Liver (tissue), 3 donors: ENCODE data around the gene RSBN1L.

ENCODE experiments used
- EGR1 ChIP-seq, 2 donors: IDR thresholded peaks; 2 replicates each; pipeline ENCODE4 v1.6.1; 2016 to 2018; ENCODE audit warnings: antibody characterized with exemption in 2 of 2, low read depth in 2 of 2
- FOXA2 ChIP-seq: IDR thresholded peaks from 2 replicates; pipeline ENCODE4 v1.6.1; 2016; ENCODE audit warnings: antibody characterized with exemption
- GABPA ChIP-seq, 2 donors: IDR thresholded peaks in 1 of 2; conservative IDR thresholded peaks in 1 of 2; 2 replicates each; pipeline ENCODE4 v1.6.1; 2016; ENCODE audit warnings: antibody characterized with exemption in 2 of 2, mild to moderate bottlenecking in 1 of 2, moderate library complexity in 1 of 2
- HNF4A ChIP-seq, 2 donors: conservative IDR thresholded peaks; 2 replicates each; pipeline ENCODE4 v1.6.1; 2016; ENCODE audit warnings: antibody characterized with exemption in 2 of 2, mild to moderate bottlenecking in 2 of 2
- JUND ChIP-seq, 2 donors: IDR thresholded peaks; 2 replicates each; pipeline ENCODE4 v1.6.1; 2016; ENCODE audit warnings: antibody characterized with exemption in 2 of 2
- RAD21 ChIP-seq, 2 donors: IDR thresholded peaks; 2 replicates each; pipeline ENCODE4 v1.6.1; 2016; ENCODE audit warnings: antibody characterized with exemption in 2 of 2, mild to moderate bottlenecking in 2 of 2
- RXRA ChIP-seq, 2 donors: IDR thresholded peaks; 2 replicates each; pipeline ENCODE4 v1.6.1; 2017 to 2018; ENCODE audit warnings: antibody characterized with exemption in 2 of 2, mild to moderate bottlenecking in 1 of 2
- SP1 ChIP-seq: IDR thresholded peaks from 2 replicates; pipeline ENCODE4 v1.6.1; 2018; ENCODE audit warnings: antibody characterized with exemption, mild to moderate bottlenecking
- TAF1 ChIP-seq: conservative IDR thresholded peaks from 2 replicates; pipeline ENCODE4 v1.6.1; 2016; ENCODE audit warnings: antibody characterized with exemption, mild to moderate bottlenecking
- YY1 ChIP-seq: IDR thresholded peaks from 2 replicates; pipeline ENCODE4 v1.6.1; 2016; ENCODE audit warnings: antibody characterized with exemption, mild to moderate bottlenecking
- TF ChIP-seq, protein P1 (sequence below): fragments of 150-350 bp; IDR thresholded peaks from 2 replicates; pipeline ENCODE4 v1.5.1; 2017; ENCODE audit warnings: improper control_type of control experiment, low read depth, low read length; ENCODE audit not compliant: missing input control
- TF ChIP-seq, protein P2 (sequence below): IDR thresholded peaks from 2 replicates; pipeline ENCODE4 v1.6.1; 2016; ENCODE audit warnings: antibody characterized with exemption
- TF ChIP-seq, protein P3 (sequence below): IDR thresholded peaks from 2 replicates; pipeline ENCODE4 v1.6.1; 2016; ENCODE audit warnings: antibody characterized with exemption
- TF ChIP-seq, protein P4 (sequence below): IDR thresholded peaks from 2 replicates; pipeline ENCODE4 v1.6.1; 2016; ENCODE audit warnings: antibody characterized with exemption, mild to moderate bottlenecking
- donor health status: healthy.
- donor health status: healthy.

DNA sequence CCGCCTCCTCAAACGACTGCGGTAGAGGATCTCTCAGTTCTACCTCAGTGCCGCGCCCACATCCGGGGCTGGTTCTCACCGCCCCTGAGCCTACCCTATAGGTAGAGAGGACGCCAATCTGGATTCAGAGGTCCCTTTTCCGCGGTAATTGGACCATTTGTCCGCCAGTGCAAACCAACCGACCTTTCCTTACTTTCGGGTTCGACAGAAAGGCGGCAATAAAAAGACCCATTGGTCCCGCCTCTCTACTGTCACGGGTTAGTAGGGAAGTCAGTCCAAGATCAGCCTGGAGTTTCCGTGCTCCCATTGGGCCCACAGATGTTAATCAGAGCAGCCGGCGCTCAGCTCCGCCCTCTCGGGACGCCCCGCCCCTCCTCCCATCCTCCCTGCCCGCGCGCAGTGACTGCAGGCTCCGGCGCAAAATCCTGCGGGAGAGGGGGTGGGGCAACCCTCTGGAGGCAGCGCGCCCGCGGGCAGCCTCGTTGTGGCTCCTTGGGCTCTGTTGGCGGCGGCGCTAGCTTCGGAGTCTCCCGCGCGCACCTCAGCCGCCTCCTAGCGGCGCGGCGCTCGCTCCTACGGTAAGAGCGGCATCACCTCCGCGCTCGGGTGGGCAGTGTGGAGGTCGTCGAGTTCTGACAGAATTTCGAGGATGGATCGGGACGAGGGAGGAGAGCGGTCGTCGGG lies 102.3 kb downstream of the RSBN1L start, which contains the start of the genes PHTF2 and TMEM60:
- TF ChIP-seq, protein P1, sequence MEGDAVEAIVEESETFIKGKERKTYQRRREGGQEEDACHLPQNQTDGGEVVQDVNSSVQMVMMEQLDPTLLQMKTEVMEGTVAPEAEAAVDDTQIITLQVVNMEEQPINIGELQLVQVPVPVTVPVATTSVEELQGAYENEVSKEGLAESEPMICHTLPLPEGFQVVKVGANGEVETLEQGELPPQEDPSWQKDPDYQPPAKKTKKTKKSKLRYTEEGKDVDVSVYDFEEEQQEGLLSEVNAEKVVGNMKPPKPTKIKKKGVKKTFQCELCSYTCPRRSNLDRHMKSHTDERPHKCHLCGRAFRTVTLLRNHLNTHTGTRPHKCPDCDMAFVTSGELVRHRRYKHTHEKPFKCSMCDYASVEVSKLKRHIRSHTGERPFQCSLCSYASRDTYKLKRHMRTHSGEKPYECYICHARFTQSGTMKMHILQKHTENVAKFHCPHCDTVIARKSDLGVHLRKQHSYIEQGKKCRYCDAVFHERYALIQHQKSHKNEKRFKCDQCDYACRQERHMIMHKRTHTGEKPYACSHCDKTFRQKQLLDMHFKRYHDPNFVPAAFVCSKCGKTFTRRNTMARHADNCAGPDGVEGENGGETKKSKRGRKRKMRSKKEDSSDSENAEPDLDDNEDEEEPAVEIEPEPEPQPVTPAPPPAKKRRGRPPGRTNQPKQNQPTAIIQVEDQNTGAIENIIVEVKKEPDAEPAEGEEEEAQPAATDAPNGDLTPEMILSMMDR, result peak; percentile 57
- TF ChIP-seq TAF1 (peak; percentile 64), YY1 (peak; percentile 82), RAD21 (IDR thresholded peaks at IDR 0.05) (peak; percentile 70 to 73), SP1 (peak; percentile 97), GABPA (IDR thresholded peaks at IDR 0.05 in 1 of 2, conservative IDR thresholded peaks at IDR 0.05 in 1 of 2) (peak; percentile 69 to 91), FOXA2 (peak; percentile 57), RXRA (IDR thresholded peaks at IDR 0.05) (peak; percentile 49 to 81), JUND (IDR thresholded peaks at IDR 0.05) (peak in 1 of 2 donors; percentile 57), EGR1 (IDR thresholded peaks at IDR 0.05; ENCODE audit: low read depth in 2 of 2) (no peak), HNF4A (conservative IDR thresholded peaks at IDR 0.05) (peak; percentile 32 to 82)
- TF ChIP-seq, protein P2, sequence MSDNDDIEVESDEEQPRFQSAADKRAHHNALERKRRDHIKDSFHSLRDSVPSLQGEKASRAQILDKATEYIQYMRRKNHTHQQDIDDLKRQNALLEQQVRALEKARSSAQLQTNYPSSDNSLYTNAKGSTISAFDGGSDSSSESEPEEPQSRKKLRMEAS, result peak; percentile 71
- TF ChIP-seq, protein P3, sequence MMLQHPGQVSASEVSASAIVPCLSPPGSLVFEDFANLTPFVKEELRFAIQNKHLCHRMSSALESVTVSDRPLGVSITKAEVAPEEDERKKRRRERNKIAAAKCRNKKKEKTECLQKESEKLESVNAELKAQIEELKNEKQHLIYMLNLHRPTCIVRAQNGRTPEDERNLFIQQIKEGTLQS, result no peak
- TF ChIP-seq, protein P4, sequence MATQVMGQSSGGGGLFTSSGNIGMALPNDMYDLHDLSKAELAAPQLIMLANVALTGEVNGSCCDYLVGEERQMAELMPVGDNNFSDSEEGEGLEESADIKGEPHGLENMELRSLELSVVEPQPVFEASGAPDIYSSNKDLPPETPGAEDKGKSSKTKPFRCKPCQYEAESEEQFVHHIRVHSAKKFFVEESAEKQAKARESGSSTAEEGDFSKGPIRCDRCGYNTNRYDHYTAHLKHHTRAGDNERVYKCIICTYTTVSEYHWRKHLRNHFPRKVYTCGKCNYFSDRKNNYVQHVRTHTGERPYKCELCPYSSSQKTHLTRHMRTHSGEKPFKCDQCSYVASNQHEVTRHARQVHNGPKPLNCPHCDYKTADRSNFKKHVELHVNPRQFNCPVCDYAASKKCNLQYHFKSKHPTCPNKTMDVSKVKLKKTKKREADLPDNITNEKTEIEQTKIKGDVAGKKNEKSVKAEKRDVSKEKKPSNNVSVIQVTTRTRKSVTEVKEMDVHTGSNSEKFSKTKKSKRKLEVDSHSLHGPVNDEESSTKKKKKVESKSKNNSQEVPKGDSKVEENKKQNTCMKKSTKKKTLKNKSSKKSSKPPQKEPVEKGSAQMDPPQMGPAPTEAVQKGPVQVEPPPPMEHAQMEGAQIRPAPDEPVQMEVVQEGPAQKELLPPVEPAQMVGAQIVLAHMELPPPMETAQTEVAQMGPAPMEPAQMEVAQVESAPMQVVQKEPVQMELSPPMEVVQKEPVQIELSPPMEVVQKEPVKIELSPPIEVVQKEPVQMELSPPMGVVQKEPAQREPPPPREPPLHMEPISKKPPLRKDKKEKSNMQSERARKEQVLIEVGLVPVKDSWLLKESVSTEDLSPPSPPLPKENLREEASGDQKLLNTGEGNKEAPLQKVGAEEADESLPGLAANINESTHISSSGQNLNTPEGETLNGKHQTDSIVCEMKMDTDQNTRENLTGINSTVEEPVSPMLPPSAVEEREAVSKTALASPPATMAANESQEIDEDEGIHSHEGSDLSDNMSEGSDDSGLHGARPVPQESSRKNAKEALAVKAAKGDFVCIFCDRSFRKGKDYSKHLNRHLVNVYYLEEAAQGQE, result peak; percentile 66
